NCI-H524 (cell line): Measurements from ENCODE around the gene DENND4B.
A peak's percentile ranks its signal among the peaks of the same experiment; 100 is the strongest.
"Not testable (repeated sequence)": the region's sequence is repeated elsewhere in the genome, so short reads cannot be mapped to it uniquely, and the experiment has no call there.

ENCODE experiments used
- DNase-seq, 2 experiments: peaks; one replicate each; lab custom pipeline; 2025; lab: John Stamatoyannopoulos, UW

DENND4B gene

GRCh38 chr1:153946622-153947241 is at the start of gene DENND4B:
TSS of gene DENND4B (minus strand) at chr1:153946718. CDS start at chr1:153944374, 2,344 bp downstream.
- DNase-seq: peak; percentile 36 to 74

- DNase-seq: no peak
These were observed 49.1 kb upstream of the DENND4B start for GRCh38 chr1:153995640-153996039.

GRCh38 chr1:153995202-153995601 is 48.7 kb upstream of the DENND4B start:
- DNase-seq: no peak

GRCh38 chr1:153991806-153992205 is 45.3 kb upstream of the DENND4B start:
- no peak for DNase-seq

- no peak for DNase-seq
These were observed 44.7 kb upstream of the DENND4B start for GRCh38 chr1:153991151-153991630.

GRCh38 chr1:153990468-153991150 is 44.1 kb upstream of the DENND4B start, which contains the start of gene RPS27:
TSS of gene RPS27 (plus strand) at chr1:153990762. CDS start at chr1:153990797, 35 bp downstream.
- DNase-seq: peak; percentile 93 to 97

- DNase-seq: no peak
These were observed 41.1 kb upstream of the DENND4B start for GRCh38 chr1:153987621-153988020.

- DNase-seq: peak; percentile 42 to 66
These were observed 39.6 kb upstream of the DENND4B start, which contains the start of gene RAB13 for GRCh38 chr1:153985941-153986761. TSS of gene RAB13 (minus strand) at chr1:153986339. CDS start at chr1:153986236, 103 bp downstream.

- DNase-seq: no peak
These were observed 38.9 kb upstream of the DENND4B start for GRCh38 chr1:153985341-153985912.

- DNase-seq: no peak
These were observed 37.8 kb upstream of the DENND4B start for GRCh38 chr1:153984123-153984894.

- not testable (repeated sequence) for DNase-seq
These were observed 35.2 kb upstream of the DENND4B start for GRCh38 chr1:153981735-153982134.

- DNase-seq: not testable (repeated sequence)
These were observed 32.6 kb upstream of the DENND4B start for GRCh38 chr1:153979091-153979490.

- no peak for DNase-seq
These were observed 31.9 kb upstream of the DENND4B start for GRCh38 chr1:153978274-153978909.

- peak; percentile 55 to 70 for DNase-seq
These were observed 31.0 kb upstream of the DENND4B start, which contains the start of gene JTB for GRCh38 chr1:153977250-153978240. TSS of gene JTB (minus strand) at chr1:153977674. CDS start at chr1:153977252, 422 bp downstream.

GRCh38 chr1:153976819-153977249 is 30.3 kb upstream of the DENND4B start:
- no peak for DNase-seq

- no peak for DNase-seq
These were observed 27.0 kb upstream of the DENND4B start for GRCh38 chr1:153973525-153973924.

- DNase-seq: no peak
These were observed 26.6 kb upstream of the DENND4B start for GRCh38 chr1:153973071-153973470.

- DNase-seq: no peak
These were observed 23.8 kb upstream of the DENND4B start for GRCh38 chr1:153970346-153970745.

- DNase-seq: no peak
These were observed 22.5 kb upstream of the DENND4B start for GRCh38 chr1:153968972-153969371.
